ENCODE results near the gene ATG5. TPM values are rescaled to one million over a fixed set of nuclear protein-coding genes. Genes with fewer than 3 reads are reported as not detected.

Gene ATG5
- total and polyA plus RNA-seq, 2 experiments from 2014 or later, result 31.6 to 48.2 TPM

DNA sequence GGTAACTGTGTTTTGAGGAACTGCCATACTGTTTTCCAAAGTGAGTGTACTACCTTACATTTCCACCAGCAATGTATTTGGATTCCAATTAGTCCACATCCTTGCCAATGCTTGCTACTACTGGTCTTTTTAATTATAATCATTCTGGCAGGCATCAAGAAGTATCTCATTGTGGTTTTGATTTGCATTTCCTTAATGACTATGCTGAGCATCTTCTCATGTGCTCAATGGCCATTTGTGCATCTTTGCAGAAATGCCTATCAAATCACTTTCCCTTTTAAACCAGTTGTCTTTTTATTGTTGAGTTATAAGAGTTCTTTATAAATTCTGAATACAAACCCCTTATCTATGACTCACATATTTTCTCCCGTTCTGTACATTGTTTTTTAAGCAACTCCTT lies 75.9 kb downstream of the ATG5 start:
- H3K9me3 Mint-ChIP-seq, result no peaks in the 10 kb centered on the region
- TF ChIP-seq ZNF331 (CRISPR knock-in tag; IDR thresholded peaks at IDR 0.05; ENCODE audit: low read depth) (no peak), STAT1 (IDR thresholded peaks at IDR 0.05; ENCODE audit: unreplicated experiment) (no peak), EZH2phosphoT487 (IDR thresholded peaks at IDR 0.05; ENCODE audit: unreplicated experiment) (no peak), EZH2 (IDR thresholded peaks at IDR 0.05; ENCODE audit: low read depth, unreplicated experiment) (no peak), POLR2AphosphoS5 (IDR thresholded peaks at IDR 0.05; ENCODE audit: low read depth) (no peak), ZNF114 (CRISPR knock-in tag; IDR thresholded peaks at IDR 0.05) (no peak), NANOG (IDR thresholded peaks at IDR 0.05; ENCODE audit: borderline replicate concordance) (no peak), JUNB (IDR thresholded peaks at IDR 0.05; ENCODE audit: unreplicated experiment) (no peak), CREB1 (CRISPR knock-in tag; IDR thresholded peaks at IDR 0.05; ENCODE audit: low read depth) (no peak)
- TF ChIP-seq, protein P1, sequence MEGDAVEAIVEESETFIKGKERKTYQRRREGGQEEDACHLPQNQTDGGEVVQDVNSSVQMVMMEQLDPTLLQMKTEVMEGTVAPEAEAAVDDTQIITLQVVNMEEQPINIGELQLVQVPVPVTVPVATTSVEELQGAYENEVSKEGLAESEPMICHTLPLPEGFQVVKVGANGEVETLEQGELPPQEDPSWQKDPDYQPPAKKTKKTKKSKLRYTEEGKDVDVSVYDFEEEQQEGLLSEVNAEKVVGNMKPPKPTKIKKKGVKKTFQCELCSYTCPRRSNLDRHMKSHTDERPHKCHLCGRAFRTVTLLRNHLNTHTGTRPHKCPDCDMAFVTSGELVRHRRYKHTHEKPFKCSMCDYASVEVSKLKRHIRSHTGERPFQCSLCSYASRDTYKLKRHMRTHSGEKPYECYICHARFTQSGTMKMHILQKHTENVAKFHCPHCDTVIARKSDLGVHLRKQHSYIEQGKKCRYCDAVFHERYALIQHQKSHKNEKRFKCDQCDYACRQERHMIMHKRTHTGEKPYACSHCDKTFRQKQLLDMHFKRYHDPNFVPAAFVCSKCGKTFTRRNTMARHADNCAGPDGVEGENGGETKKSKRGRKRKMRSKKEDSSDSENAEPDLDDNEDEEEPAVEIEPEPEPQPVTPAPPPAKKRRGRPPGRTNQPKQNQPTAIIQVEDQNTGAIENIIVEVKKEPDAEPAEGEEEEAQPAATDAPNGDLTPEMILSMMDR (conservative IDR thresholded peaks at IDR 0.05; ENCODE audit: low read depth in 2 of 2), result no peak
- TF ChIP-seq, protein P2, sequence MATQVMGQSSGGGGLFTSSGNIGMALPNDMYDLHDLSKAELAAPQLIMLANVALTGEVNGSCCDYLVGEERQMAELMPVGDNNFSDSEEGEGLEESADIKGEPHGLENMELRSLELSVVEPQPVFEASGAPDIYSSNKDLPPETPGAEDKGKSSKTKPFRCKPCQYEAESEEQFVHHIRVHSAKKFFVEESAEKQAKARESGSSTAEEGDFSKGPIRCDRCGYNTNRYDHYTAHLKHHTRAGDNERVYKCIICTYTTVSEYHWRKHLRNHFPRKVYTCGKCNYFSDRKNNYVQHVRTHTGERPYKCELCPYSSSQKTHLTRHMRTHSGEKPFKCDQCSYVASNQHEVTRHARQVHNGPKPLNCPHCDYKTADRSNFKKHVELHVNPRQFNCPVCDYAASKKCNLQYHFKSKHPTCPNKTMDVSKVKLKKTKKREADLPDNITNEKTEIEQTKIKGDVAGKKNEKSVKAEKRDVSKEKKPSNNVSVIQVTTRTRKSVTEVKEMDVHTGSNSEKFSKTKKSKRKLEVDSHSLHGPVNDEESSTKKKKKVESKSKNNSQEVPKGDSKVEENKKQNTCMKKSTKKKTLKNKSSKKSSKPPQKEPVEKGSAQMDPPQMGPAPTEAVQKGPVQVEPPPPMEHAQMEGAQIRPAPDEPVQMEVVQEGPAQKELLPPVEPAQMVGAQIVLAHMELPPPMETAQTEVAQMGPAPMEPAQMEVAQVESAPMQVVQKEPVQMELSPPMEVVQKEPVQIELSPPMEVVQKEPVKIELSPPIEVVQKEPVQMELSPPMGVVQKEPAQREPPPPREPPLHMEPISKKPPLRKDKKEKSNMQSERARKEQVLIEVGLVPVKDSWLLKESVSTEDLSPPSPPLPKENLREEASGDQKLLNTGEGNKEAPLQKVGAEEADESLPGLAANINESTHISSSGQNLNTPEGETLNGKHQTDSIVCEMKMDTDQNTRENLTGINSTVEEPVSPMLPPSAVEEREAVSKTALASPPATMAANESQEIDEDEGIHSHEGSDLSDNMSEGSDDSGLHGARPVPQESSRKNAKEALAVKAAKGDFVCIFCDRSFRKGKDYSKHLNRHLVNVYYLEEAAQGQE (IDR thresholded peaks at IDR 0.05; ENCODE audit: unreplicated experiment), result no peak
- TF ChIP-seq, protein P3, sequence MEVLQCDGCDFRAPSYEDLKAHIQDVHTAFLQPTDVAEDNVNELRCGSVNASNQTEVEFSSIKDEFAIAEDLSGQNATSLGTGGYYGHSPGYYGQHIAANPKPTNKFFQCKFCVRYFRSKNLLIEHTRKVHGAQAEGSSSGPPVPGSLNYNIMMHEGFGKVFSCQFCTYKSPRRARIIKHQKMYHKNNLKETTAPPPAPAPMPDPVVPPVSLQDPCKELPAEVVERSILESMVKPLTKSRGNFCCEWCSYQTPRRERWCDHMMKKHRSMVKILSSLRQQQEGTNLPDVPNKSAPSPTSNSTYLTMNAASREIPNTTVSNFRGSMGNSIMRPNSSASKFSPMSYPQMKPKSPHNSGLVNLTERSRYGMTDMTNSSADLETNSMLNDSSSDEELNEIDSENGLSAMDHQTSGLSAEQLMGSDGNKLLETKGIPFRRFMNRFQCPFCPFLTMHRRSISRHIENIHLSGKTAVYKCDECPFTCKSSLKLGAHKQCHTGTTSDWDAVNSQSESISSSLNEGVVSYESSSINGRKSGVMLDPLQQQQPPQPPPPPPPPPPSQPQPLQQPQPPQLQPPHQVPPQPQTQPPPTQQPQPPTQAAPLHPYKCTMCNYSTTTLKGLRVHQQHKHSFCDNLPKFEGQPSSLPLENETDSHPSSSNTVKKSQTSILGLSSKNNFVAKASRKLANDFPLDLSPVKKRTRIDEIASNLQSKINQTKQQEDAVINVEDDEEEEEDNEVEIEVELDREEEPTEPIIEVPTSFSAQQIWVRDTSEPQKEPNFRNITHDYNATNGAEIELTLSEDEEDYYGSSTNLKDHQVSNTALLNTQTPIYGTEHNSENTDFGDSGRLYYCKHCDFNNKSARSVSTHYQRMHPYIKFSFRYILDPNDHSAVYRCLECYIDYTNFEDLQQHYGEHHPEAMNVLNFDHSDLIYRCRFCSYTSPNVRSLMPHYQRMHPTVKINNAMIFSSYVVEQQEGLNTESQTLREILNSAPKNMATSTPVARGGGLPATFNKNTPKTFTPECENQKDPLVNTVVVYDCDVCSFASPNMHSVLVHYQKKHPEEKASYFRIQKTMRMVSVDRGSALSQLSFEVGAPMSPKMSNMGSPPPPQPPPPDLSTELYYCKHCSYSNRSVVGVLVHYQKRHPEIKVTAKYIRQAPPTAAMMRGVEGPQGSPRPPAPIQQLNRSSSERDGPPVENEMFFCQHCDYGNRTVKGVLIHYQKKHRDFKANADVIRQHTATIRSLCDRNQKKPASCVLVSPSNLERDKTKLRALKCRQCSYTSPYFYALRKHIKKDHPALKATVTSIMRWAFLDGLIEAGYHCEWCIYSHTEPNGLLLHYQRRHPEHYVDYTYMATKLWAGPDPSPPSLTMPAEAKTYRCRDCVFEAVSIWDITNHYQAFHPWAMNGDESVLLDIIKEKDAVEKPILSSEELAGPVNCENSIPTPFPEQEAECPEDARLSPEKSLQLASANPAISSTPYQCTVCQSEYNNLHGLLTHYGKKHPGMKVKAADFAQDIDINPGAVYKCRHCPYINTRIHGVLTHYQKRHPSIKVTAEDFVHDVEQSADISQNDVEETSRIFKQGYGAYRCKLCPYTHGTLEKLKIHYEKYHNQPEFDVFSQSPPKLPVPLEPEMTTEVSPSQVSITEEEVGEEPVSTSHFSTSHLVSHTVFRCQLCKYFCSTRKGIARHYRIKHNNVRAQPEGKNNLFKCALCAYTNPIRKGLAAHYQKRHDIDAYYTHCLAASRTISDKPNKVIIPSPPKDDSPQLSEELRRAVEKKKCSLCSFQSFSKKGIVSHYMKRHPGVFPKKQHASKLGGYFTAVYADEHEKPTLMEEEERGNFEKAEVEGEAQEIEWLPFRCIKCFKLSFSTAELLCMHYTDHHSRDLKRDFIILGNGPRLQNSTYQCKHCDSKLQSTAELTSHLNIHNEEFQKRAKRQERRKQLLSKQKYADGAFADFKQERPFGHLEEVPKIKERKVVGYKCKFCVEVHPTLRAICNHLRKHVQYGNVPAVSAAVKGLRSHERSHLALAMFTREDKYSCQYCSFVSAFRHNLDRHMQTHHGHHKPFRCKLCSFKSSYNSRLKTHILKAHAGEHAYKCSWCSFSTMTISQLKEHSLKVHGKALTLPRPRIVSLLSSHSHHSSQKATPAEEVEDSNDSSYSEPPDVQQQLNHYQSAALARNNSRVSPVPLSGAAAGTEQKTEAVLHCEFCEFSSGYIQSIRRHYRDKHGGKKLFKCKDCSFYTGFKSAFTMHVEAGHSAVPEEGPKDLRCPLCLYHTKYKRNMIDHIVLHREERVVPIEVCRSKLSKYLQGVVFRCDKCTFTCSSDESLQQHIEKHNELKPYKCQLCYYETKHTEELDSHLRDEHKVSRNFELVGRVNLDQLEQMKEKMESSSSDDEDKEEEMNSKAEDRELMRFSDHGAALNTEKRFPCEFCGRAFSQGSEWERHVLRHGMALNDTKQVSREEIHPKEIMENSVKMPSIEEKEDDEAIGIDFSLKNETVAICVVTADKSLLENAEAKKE (CRISPR knock-in tag; IDR thresholded peaks at IDR 0.05), result no peak
- TF ChIP-seq, protein P4, sequence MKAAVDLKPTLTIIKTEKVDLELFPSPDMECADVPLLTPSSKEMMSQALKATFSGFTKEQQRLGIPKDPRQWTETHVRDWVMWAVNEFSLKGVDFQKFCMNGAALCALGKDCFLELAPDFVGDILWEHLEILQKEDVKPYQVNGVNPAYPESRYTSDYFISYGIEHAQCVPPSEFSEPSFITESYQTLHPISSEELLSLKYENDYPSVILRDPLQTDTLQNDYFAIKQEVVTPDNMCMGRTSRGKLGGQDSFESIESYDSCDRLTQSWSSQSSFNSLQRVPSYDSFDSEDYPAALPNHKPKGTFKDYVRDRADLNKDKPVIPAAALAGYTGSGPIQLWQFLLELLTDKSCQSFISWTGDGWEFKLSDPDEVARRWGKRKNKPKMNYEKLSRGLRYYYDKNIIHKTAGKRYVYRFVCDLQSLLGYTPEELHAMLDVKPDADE (IDR thresholded peaks at IDR 0.05), result no peak
- ATAC-seq, result no peak
- Histone ChIP-seq H3K9me2 (ENCODE audit: insufficient read depth) (no peaks in the 10 kb centered on the region), H3K4me1 (ENCODE audit: insufficient read depth) (no peaks in the 10 kb centered on the region), H3K79me2 (replicated peaks; ENCODE audit: insufficient read depth) (peaks cover 7% of the 10 kb centered on the region; the same call in 1 of the 2 replicates), H3K27ac (ENCODE audit: low read depth) (no peak overlapping the region), H4K20me1 (replicated peaks; ENCODE audit: insufficient read depth) (no peaks in the 10 kb centered on the region), H3K4me3 (no peak overlapping the region), H3K27me3 (ENCODE audit: insufficient read depth) (no peaks in the 10 kb centered on the region), H2AFZ (no peak overlapping the region), H3K36me3 (ENCODE audit: insufficient read depth) (0 out of 2 replicates have a peak, but pooled peaks cover 7% of the 10 kb centered on the region), H3K4me2 (no peak overlapping the region), H3F3A (replicated peaks; ENCODE audit: low read depth) (no peaks in the 10 kb centered on the region)
- H3K4me1 Mint-ChIP-seq, result peaks cover 7% of the 10 kb centered on the region; the same call in 2 of the 3 replicates
- no peak overlapping the region for H3K27ac Mint-ChIP-seq
- no peak overlapping the region for H3K4me3 Mint-ChIP-seq
- DNase-seq (ENCODE audit: low spot score), result no peak
- H3K27me3 Mint-ChIP-seq (ENCODE audit: insufficient read depth, low read depth, poor library complexity), result no peaks in the 10 kb centered on the region
- peaks cover 3% of the 10 kb centered on the region for H3K36me3 Mint-ChIP-seq (ENCODE audit: low read depth)
